Osteoblast (primary cell): Measurements from ENCODE around the gene TMCO5A. TPM values are rescaled to one million over a fixed set of nuclear protein-coding genes. Genes with fewer than 3 reads are reported as not detected.
"Not testable (repeated sequence)": the region's sequence is repeated elsewhere in the genome, so short reads cannot be mapped to it uniquely, and the experiment has no call there.

Experiments used
- DNase-seq: peaks from one replicate; pipeline ENCODE4 v3.0.0; 2011; ENCODE audit warnings: low spot score, mixed read lengths; ENCODE audit not compliant: insufficient read length; ENCODE audit errors: missing footprints
- H2AFZ ChIP-seq: 2 replicates; pipeline ENCODE4 v1.6.0; 2011; ENCODE audit warnings: mild to moderate bottlenecking, low read length
- H3K27ac ChIP-seq: 2 replicates; pipeline ENCODE4 v1.5.1; 2011; ENCODE audit warnings: mild to moderate bottlenecking, low read depth, low read length, moderate library complexity
- H3K27me3 ChIP-seq: 2 replicates; pipeline ENCODE4 v1.6.0; 2012; ENCODE audit warnings: mild to moderate bottlenecking, control low read depth, inconsistent platforms, low read length, moderate library complexity; ENCODE audit not compliant: insufficient read depth
- H3K36me3 ChIP-seq: 2 replicates; pipeline ENCODE4 v1.5.1; 2011; ENCODE audit warnings: mild to moderate bottlenecking, low read length, control low read depth, moderate library complexity; ENCODE audit not compliant: insufficient read depth
- H3K4me1 ChIP-seq: 2 replicates; pipeline ENCODE4 v1.5.1; 2011; ENCODE audit warnings: mild to moderate bottlenecking, low read length, control low read depth, moderate library complexity; ENCODE audit not compliant: insufficient read depth
- H3K4me2 ChIP-seq: 2 replicates; pipeline ENCODE4 v1.6.0; 2011; ENCODE audit warnings: mild to moderate bottlenecking, low read length; ENCODE audit not compliant: insufficient read depth
- H3K4me3 ChIP-seq: fragments of 200-600 bp; sonication (generic); 3 replicates; pipeline ENCODE4 v1.5.1; 2012; ENCODE audit warnings: mild to moderate bottlenecking, low read length, inconsistent platforms; ENCODE audit not compliant: insufficient read depth
- H3K79me2 ChIP-seq: 2 replicates; pipeline ENCODE4 v1.6.0; 2012; ENCODE audit warnings: mild to moderate bottlenecking, low read length, control low read depth, inconsistent platforms; ENCODE audit not compliant: insufficient read depth
- H3K9me3 ChIP-seq: 2 replicates; pipeline ENCODE4 v1.5.1; 2011; ENCODE audit warnings: low read depth, low read length, control low read depth
- H4K20me1 ChIP-seq: 2 replicates; pipeline ENCODE4 v1.6.0; 2012; ENCODE audit warnings: mild to moderate bottlenecking, low read length, control low read depth; ENCODE audit not compliant: insufficient read depth
- CTCF ChIP-seq: IDR thresholded peaks from 2 replicates; pipeline ENCODE4 v1.5.1; 2011; ENCODE audit warnings: mild to moderate bottlenecking, low read depth, low read length, moderate library complexity; ENCODE audit errors: extremely low read depth
- total RNA-seq: library from RNA; depleted of rRNA; stranded (reverse); fragments of >200 nt; gene quantifications from 2 replicates; pipeline ENCODE4 v1.2.3, GENCODE V29; 2012

Gene TMCO5A
- total RNA-seq, 1 donor: not detected

- H3K4me1 ChIP-seq: peaks cover 17% of the 10 kb centered on the region
- H3K79me2 ChIP-seq: no peaks in the 10 kb centered on the region
- H2AFZ ChIP-seq: no peak overlapping the region
- H3K36me3 ChIP-seq: no peaks in the 10 kb centered on the region
- peaks cover 13% of the 10 kb centered on the region for H3K27me3 ChIP-seq
- no peak for TF ChIP-seq CTCF
- no peaks in the 10 kb centered on the region for H4K20me1 ChIP-seq
- no peaks in the 10 kb centered on the region for H3K9me3 ChIP-seq
- H3K4me2 ChIP-seq: no peak overlapping the region
- H3K27ac ChIP-seq: no peak overlapping the region
- H3K4me3 ChIP-seq: no peak overlapping the region
- no peak for DNase-seq
Observed at GRCh38 chr15:37933666-37934065, 774 bp upstream of the TMCO5A start.

- Histone ChIP-seq H3K27me3 (peaks cover 27% of the 10 kb centered on the region), H2AFZ (no peak overlapping the region), H4K20me1 (no peaks in the 10 kb centered on the region), H3K79me2 (no peaks in the 10 kb centered on the region), H3K9me3 (no peaks in the 10 kb centered on the region), H3K36me3 (no peaks in the 10 kb centered on the region), H3K4me1 (no peaks in the 10 kb centered on the region), H3K27ac (no peak overlapping the region), H3K4me3 (no peak overlapping the region), H3K4me2 (no peak overlapping the region)
- TF ChIP-seq CTCF: no peak
- DNase-seq: no peak
Observed at GRCh38 chr15:37940876-37941275, 6.4 kb downstream of the TMCO5A start.

- Histone ChIP-seq H3K9me3 (no peaks in the 10 kb centered on the region), H3K27ac (no peak overlapping the region), H4K20me1 (no peaks in the 10 kb centered on the region), H3K79me2 (no peaks in the 10 kb centered on the region), H3K4me3 (no peak overlapping the region), H2AFZ (no peak overlapping the region), H3K36me3 (no peaks in the 10 kb centered on the region), H3K4me2 (no peak overlapping the region), H3K27me3 (peaks cover 24% of the 10 kb centered on the region), H3K4me1 (no peaks in the 10 kb centered on the region)
- TF ChIP-seq CTCF: no peak
- no peak for DNase-seq
Observed at GRCh38 chr15:37941779-37942178, 7.3 kb downstream of the TMCO5A start.

GRCh38 chr15:37951999-37952398 is 17.6 kb downstream of the TMCO5A start:
- Histone ChIP-seq H3K36me3 (no peaks in the 10 kb centered on the region), H3K4me1 (no peaks in the 10 kb centered on the region), H3K27ac (no peak overlapping the region), H3K79me2 (no peaks in the 10 kb centered on the region), H3K9me3 (no peaks in the 10 kb centered on the region), H3K4me2 (no peak overlapping the region), H3K27me3 (peaks cover 47% of the 10 kb centered on the region), H4K20me1 (no peaks in the 10 kb centered on the region), H2AFZ (no peak overlapping the region), H3K4me3 (no peak overlapping the region)
- DNase-seq: no peak
- TF ChIP-seq CTCF: no peak

GRCh38 chr15:37960742-37961141 is 26.3 kb downstream of the TMCO5A start:
- not testable (repeated sequence) for H3K9me3 ChIP-seq, H3K27me3 ChIP-seq, H3K27ac ChIP-seq, H3K4me2 ChIP-seq, H4K20me1 ChIP-seq, H3K4me3 ChIP-seq, H3K4me1 ChIP-seq, H3K36me3 ChIP-seq, H3K79me2 ChIP-seq, DNase-seq, H2AFZ ChIP-seq
